Loucy (cell line): ENCODE data around the gene PRSS23.
"Not testable (repeated sequence)": the region's sequence is repeated elsewhere in the genome, so short reads cannot be mapped to it uniquely, and the experiment has no call there.

ENCODE experiments used
- H2AFZ ChIP-seq: fragments of 200-600 bp; sonication (generic); 2 replicates; pipeline ENCODE4 v1.6.0; 2016; ENCODE audit warnings: antibody characterized with exemption, mild to moderate bottlenecking, low read length, moderate library complexity
- H3F3A ChIP-seq: fragments of 200-600 bp; 2 replicates; pipeline ENCODE4 v1.6.0; 2016; ENCODE audit warnings: antibody characterized with exemption, low read depth, mild to moderate bottlenecking
- H3K27me3 ChIP-seq: fragments of 200-600 bp; sonication (generic); 2 replicates; pipeline ENCODE4 v1.6.1; 2014; ENCODE audit warnings: low read length, mild to moderate bottlenecking; ENCODE audit not compliant: insufficient read depth, poor library complexity, severe bottlenecking
- H3K36me3 ChIP-seq: fragments of 200-600 bp; sonication (generic); 2 replicates; pipeline ENCODE4 v1.6.1; 2016; ENCODE audit warnings: low read length; ENCODE audit not compliant: insufficient read depth
- H3K4me1 ChIP-seq: fragments of 200-600 bp; sonication (generic); 2 replicates; pipeline ENCODE4 v1.5.1; 2014; ENCODE audit warnings: low read length, mild to moderate bottlenecking; ENCODE audit not compliant: insufficient read depth, poor library complexity, severe bottlenecking
- H3K4me2 ChIP-seq: fragments of 200-600 bp; sonication (generic); 2 replicates; pipeline ENCODE4 v1.6.0; 2014; ENCODE audit warnings: antibody characterized with exemption, low read length, low read depth, mild to moderate bottlenecking; ENCODE audit not compliant: poor library complexity, severe bottlenecking
- H3K4me3 ChIP-seq: fragments of 200-600 bp; sonication (generic); 2 replicates; pipeline ENCODE4 v1.5.1; 2014; ENCODE audit warnings: low read length, mild to moderate bottlenecking, mixed read lengths; ENCODE audit not compliant: poor library complexity, severe bottlenecking
- H3K79me2 ChIP-seq: fragments of 200-600 bp; sonication (generic); 2 replicates; pipeline ENCODE4 v1.6.1; 2014; ENCODE audit warnings: low read length; ENCODE audit not compliant: insufficient read depth
- H3K9ac ChIP-seq: fragments of 200-600 bp; sonication (generic); 2 replicates; pipeline ENCODE4 v1.6.0; 2014; ENCODE audit warnings: mild to moderate bottlenecking, low read depth, low read length, moderate library complexity; ENCODE audit not compliant: poor library complexity, severe bottlenecking
- H3K9me2 ChIP-seq: fragments of 200-600 bp; sonication (generic); replicated peaks from 2 replicates; pipeline ENCODE4 v1.6.1; 2016; ENCODE audit warnings: low read depth, low read length, mixed read lengths
- H3K9me3 ChIP-seq: fragments of 200-600 bp; sonication (generic); 2 replicates; pipeline ENCODE4 v1.6.1; 2014; ENCODE audit warnings: mild to moderate bottlenecking, antibody characterized with exemption, low read length, low read depth; ENCODE audit not compliant: insufficient read depth
- H4K20me1 ChIP-seq: fragments of 200-600 bp; sonication (generic); 2 replicates; pipeline ENCODE4 v1.6.0; 2014; ENCODE audit warnings: antibody characterized with exemption, low read length, mild to moderate bottlenecking; ENCODE audit not compliant: insufficient read depth, poor library complexity, severe bottlenecking
- EZH2phosphoT487 ChIP-seq: fragments of 200-600 bp; IDR thresholded peaks from 2 replicates; pipeline ENCODE4 v1.6.1; 2018; ENCODE audit warnings: antibody characterized with exemption, mild to moderate bottlenecking, moderate library complexity, borderline replicate concordance
- TF ChIP-seq, protein P1 (sequence below): fragments of 200-600 bp; sonication (generic); conservative IDR thresholded peaks from 2 replicates; pipeline ENCODE4 v1.5.1; 2014; ENCODE audit warnings: mild to moderate bottlenecking, antibody characterized with exemption, low read length

The PRSS23 gene

DNA sequence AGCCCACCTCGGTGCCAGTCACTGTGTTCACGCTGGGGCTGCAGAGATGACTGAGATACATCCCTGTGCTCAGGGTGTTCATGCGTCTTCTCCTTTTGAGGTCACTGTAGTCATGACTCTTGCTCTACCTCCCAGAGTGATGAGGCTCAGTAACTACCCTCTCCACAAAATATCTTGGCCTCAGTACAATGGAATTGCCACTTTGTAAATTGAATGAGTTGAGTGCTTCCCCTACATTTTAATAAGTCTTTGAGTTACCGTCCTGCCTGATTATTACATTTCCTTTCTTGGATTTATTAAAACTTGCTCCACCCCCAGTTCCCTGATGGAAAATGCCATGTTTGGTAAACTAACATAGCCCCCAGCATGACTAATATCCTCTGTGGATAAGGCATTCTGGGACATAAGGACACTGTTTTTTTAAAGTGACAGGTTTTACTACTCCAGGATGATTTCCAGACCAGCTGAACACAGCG lies 15.9 kb downstream of the PRSS23 start:
- no peak overlapping the region for H3K9ac ChIP-seq
- H4K20me1 ChIP-seq = no peaks in the 10 kb centered on the region
- H3K27me3 ChIP-seq = no peaks in the 10 kb centered on the region
- H3K9me2 ChIP-seq = no peaks in the 10 kb centered on the region
- H3K4me2 ChIP-seq = no peak overlapping the region
- TF ChIP-seq, protein P1, sequence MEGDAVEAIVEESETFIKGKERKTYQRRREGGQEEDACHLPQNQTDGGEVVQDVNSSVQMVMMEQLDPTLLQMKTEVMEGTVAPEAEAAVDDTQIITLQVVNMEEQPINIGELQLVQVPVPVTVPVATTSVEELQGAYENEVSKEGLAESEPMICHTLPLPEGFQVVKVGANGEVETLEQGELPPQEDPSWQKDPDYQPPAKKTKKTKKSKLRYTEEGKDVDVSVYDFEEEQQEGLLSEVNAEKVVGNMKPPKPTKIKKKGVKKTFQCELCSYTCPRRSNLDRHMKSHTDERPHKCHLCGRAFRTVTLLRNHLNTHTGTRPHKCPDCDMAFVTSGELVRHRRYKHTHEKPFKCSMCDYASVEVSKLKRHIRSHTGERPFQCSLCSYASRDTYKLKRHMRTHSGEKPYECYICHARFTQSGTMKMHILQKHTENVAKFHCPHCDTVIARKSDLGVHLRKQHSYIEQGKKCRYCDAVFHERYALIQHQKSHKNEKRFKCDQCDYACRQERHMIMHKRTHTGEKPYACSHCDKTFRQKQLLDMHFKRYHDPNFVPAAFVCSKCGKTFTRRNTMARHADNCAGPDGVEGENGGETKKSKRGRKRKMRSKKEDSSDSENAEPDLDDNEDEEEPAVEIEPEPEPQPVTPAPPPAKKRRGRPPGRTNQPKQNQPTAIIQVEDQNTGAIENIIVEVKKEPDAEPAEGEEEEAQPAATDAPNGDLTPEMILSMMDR = no peak
- TF ChIP-seq EZH2phosphoT487 = no peak
- no peaks in the 10 kb centered on the region for H3K36me3 ChIP-seq
- no peaks in the 10 kb centered on the region for H3K79me2 ChIP-seq
- no peaks in the 10 kb centered on the region for H3F3A ChIP-seq
- no peaks in the 10 kb centered on the region for H3K4me1 ChIP-seq
- no peak overlapping the region for H3K4me3 ChIP-seq
- H2AFZ ChIP-seq = no peak overlapping the region
- no peaks in the 10 kb centered on the region for H3K9me3 ChIP-seq

DNA sequence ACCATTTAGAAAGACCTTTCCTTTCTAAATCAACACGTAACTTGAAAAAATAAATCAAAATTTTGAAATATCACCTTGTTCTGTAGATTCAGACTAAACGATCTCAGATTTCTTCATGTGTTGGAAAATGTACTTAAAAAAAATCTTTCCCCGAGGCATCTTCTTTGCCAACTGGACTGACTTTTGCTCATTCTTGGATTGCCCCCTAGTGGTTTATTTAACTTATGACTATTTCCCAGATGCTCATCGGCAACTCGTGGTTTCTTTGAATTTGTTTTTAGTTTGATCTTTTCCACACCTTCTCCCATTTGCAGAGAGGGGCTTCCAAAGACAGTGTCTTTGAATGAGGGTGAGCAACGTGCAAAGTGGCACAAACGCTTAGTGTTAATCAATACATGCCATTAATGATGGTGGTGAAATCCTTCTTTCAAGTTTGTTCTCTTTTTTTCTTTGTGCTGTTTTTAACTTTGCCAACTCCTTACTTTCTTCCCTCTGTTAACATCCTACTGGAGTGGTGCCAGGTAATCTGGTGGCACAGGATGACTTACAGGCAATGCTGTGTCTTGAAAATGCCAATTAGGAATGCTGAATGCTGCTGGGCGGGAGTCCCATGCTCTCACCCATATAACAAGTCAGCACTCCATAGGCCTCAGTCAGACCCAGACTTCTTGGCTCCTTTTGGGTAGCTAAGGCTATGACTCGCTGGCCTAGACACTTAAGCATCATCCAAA lies 18.3 kb downstream of the PRSS23 start:
- H3K9ac ChIP-seq = no peak overlapping the region
- TF ChIP-seq, protein P1 = peak; percentile 85
- no peak for TF ChIP-seq EZH2phosphoT487
- H3K4me1 ChIP-seq = no peaks in the 10 kb centered on the region
- H3K4me3 ChIP-seq = no peak overlapping the region
- no peaks in the 10 kb centered on the region for H3K79me2 ChIP-seq
- peak overlapping the region; percentile 81; the same call in 1 of the 2 replicates for H2AFZ ChIP-seq
- H4K20me1 ChIP-seq = no peaks in the 10 kb centered on the region
- H3K27me3 ChIP-seq = no peaks in the 10 kb centered on the region
- no peaks in the 10 kb centered on the region for H3K36me3 ChIP-seq
- H3K4me2 ChIP-seq = no peak overlapping the region
- no peaks in the 10 kb centered on the region for H3K9me2 ChIP-seq
- H3K9me3 ChIP-seq = no peaks in the 10 kb centered on the region
- H3F3A ChIP-seq = no peaks in the 10 kb centered on the region

DNA sequence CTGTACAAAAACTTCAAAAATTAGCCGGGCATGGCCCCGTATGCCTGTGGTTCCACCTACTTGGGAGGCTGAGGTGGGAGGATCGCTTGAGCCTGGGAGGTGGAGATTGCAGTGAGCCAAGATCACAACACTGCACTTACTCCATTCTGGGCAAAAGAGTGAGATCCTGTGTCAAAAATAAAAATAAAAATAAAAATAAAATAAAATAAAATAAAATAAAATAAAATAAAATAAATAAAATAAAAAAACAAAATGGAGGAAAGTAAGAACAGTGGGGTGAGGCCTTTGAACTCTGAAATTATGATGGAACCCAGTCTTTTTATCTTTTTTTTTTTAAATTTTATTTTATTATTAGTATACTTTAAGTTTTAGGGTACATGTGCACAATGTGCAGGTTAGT lies 23.8 kb downstream of the PRSS23 start:
- H3K27me3 ChIP-seq, H2AFZ ChIP-seq, H3K36me3 ChIP-seq, H3K79me2 ChIP-seq, H3K4me2 ChIP-seq, H4K20me1 ChIP-seq, H3K9me2 ChIP-seq, H3F3A ChIP-seq, H3K9ac ChIP-seq, H3K9me3 ChIP-seq, H3K4me1 ChIP-seq, H3K4me3 ChIP-seq: not testable (repeated sequence)

DNA sequence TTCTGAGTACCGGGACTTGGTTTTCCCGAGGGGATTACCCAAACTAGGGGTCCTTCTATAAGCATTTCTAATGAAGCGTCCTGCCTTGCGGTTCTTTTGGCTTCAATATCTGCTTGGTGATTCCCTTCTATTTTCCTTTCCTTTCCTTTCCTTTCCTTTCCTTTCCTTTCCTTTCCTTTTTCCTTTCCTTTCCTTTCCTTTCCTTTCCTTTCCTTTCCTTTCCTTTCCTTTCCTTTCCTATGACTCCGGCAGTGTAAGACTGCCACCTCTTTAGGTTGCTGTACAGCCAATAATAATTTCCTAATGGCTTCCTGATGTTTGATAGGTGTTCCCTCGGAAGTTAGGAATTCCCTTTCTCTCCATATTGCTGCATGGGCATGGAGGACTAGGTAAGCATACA lies 34.0 kb downstream of the PRSS23 start:
- not testable (repeated sequence) for H2AFZ ChIP-seq, H3K79me2 ChIP-seq, H3K27me3 ChIP-seq, H3K4me1 ChIP-seq, H3K4me2 ChIP-seq, H4K20me1 ChIP-seq, H3K9ac ChIP-seq, H3K4me3 ChIP-seq, H3K36me3 ChIP-seq, H3K9me2 ChIP-seq, H3K9me3 ChIP-seq, H3F3A ChIP-seq

DNA sequence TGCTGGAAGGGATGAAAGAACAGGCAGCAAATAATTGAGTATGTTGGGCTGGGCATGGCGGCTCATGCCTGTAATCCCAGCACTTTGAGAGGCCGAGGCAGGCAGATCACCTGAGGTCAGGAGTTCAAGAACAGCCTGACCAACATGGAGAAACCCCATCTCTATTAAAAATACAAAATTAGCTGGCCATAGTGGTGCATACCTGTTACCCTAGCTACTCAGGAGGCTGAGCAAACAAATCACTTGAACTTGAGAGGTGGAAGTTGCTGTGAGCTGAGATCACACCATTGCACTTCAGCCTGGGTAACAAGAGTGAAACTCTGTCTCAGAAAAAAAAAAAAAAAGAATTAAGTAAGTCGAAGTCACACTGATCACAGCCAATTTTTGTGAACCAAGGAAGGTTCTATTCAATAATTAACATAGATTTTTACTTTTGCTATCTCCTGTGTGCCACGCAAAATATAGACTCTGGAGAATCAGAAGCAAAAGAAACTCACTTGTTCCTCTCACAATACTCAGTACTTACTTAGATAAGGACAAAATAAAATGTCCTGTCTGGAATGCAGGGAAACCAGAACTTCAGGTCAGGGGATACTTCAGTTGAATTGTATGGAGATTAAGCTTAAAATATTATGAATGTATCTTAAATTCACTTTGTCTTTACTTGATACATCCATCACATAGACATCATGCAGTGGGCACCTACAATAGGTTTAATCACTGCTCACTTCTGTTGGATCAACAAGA lies 44.6 kb downstream of the PRSS23 start:
- H3K27me3 ChIP-seq, H2AFZ ChIP-seq, H3F3A ChIP-seq, H3K4me1 ChIP-seq, H3K9me2 ChIP-seq, H4K20me1 ChIP-seq, H3K4me3 ChIP-seq, H3K9me3 ChIP-seq, H3K36me3 ChIP-seq, H3K79me2 ChIP-seq, H3K4me2 ChIP-seq, H3K9ac ChIP-seq: not testable (repeated sequence)
